HepG2 (cell line): ENCODE measurements around the gene FLYWCH1. TPM values are rescaled to one million over a fixed set of nuclear protein-coding genes. Genes with fewer than 3 reads are reported as not detected.
A peak's percentile ranks its signal among the peaks of the same experiment; 100 is the strongest.

Experiments
- ATAC-seq: fragments of 200-7000 bp; cut with Tn5 transposase; 3 replicates; pipeline ENCODE4 v1.9.1; 2020; ENCODE audit warnings: mild to moderate bottlenecking, moderate library complexity
- BruUV-seq: library from RNA; stranded (reverse); fragments of 400-500 nt; replicated peaks from 2 replicates; lab custom pipeline; 2021; lab: Mats Ljungman, UMichigan
- CTCF ChIA-PET: fragments of 300-600 bp; formaldehyde crosslinking; extraction: SDS; loops from one replicate; lab custom pipeline; 2021; ENCODE audit warnings: low total read pairs, inconsistent platforms, low intra/inter-chr PET ratio; lab: Yijun Ruan, JAX
- POLR2A ChIA-PET: fragments of 350-600 bp; sonication (Branson Sonifier 250); formaldehyde crosslinking; loops from one replicate; lab custom pipeline; 2020; ENCODE audit warnings: antibody characterized with exemption, inconsistent platforms; lab: Yijun Ruan, JAX
- DNase-seq: peaks from one replicate; pipeline ENCODE4 v3.0.0-alpha.2; 2015; ENCODE audit warnings: low spot score
- FAIRE-seq: peaks from 3 replicates; lab custom pipeline; 2011; peaks lifted over from hg19 to GRCh38; lab: Jason Lieb, UNC
- H2AFZ ChIP-seq: one replicate; pipeline ENCODE4 v1.6.1; 2011; ENCODE audit warnings: low read length, inconsistent platforms
- H3K27ac ChIP-seq: fragments of 300-600 bp; 3 replicates; pipeline ENCODE4 v1.8.0; 2011; ENCODE audit warnings: mixed run types, mild to moderate bottlenecking, mixed read lengths, low read length, inconsistent platforms; ENCODE audit not compliant: insufficient read depth; ENCODE audit errors: extremely low read length
- H3K27me3 ChIP-seq, 2 experiments: fragments of 200-600 bp in 1 of 2; 2 replicates in 1 of 2; 3 replicates in 1 of 2; pipeline versions ENCODE4 v1.6.0 to v1.8.0; 2011; ENCODE audit warnings: low read length in 2 of 2, mild to moderate bottlenecking in 2 of 2, moderate library complexity in 2 of 2, inconsistent platforms in 1 of 2; ENCODE audit not compliant: insufficient read depth in 2 of 2, control insufficient read depth in 1 of 2
- H3K36me3 ChIP-seq, 2 experiments: fragments of 200-600 bp in 1 of 2; replicated peaks in 1 of 2; 2 replicates in 1 of 2; 3 replicates in 1 of 2; pipeline versions ENCODE4 v1.5.1 to v1.8.0; 2011; ENCODE audit warnings: low read length in 2 of 2, inconsistent platforms in 1 of 2; ENCODE audit not compliant: insufficient read depth in 2 of 2, control insufficient read depth in 1 of 2
- H3K4me1 ChIP-seq: 2 replicates; pipeline ENCODE4 v1.5.1; 2012; ENCODE audit warnings: low read length, inconsistent platforms; ENCODE audit not compliant: insufficient read depth
- H3K4me2 ChIP-seq: 2 replicates; pipeline ENCODE4 v1.6.0; 2011; ENCODE audit warnings: low read depth, low read length, inconsistent platforms
- H3K4me3 ChIP-seq, 3 experiments: fragments of 200-600 bp in 1 of 3; sonication (generic), shearing (Covaris generic) in 1 of 3; replicated peaks in 1 of 3; 2 replicates each; pipeline ENCODE4 v1.5.1; 2011 to 2016; ENCODE audit warnings: low read length in 3 of 3, inconsistent platforms in 2 of 3, low read depth in 2 of 3, mild to moderate bottlenecking in 2 of 3, control low read depth in 1 of 3, mixed read lengths in 1 of 3; ENCODE audit not compliant: insufficient read depth in 1 of 3
- H3K79me2 ChIP-seq: one replicate; pipeline ENCODE4 v1.6.1; 2011; ENCODE audit warnings: low read length, inconsistent platforms; ENCODE audit not compliant: insufficient read depth
- H3K9ac ChIP-seq: 2 replicates; pipeline ENCODE4 v1.6.0; 2011; ENCODE audit warnings: mild to moderate bottlenecking, low read depth, low read length, inconsistent platforms; ENCODE audit not compliant: insufficient read depth
- H3K9me3 ChIP-seq: 2 replicates; pipeline ENCODE4 v1.5.1; 2012; ENCODE audit warnings: mild to moderate bottlenecking, low read length
- H4K20me1 ChIP-seq: 2 replicates; pipeline ENCODE4 v1.6.0; 2011; ENCODE audit warnings: inconsistent platforms, mild to moderate bottlenecking, low read length, moderate library complexity; ENCODE audit not compliant: insufficient read depth
- BCL6 ChIP-seq: IDR thresholded peaks from 2 replicates; pipeline ENCODE4 v1.6.1; 2016; ENCODE audit warnings: missing genetic modification reagents, missing compliant biosample characterization
- FOSL1 ChIP-seq: sonication (generic); formaldehyde crosslinking; IDR thresholded peaks from 2 replicates; pipeline ENCODE4 v1.9.0; 2021; ENCODE audit warnings: missing genetic modification reagents, borderline replicate concordance
- FOSL2 ChIP-seq: sonication (generic); formaldehyde crosslinking; IDR thresholded peaks from 2 replicates; pipeline ENCODE4 v1.4.0; 2020; ENCODE audit warnings: missing genetic modification reagents
- FOXK1 ChIP-seq: sonication (generic); formaldehyde crosslinking; IDR thresholded peaks from 2 replicates; pipeline ENCODE4 v1.4.0; 2020; ENCODE audit warnings: low read depth, missing genetic modification reagents, borderline replicate concordance
- JARID2 ChIP-seq: sonication (generic); formaldehyde crosslinking; IDR thresholded peaks from 2 replicates; pipeline ENCODE4 v1.8.1; 2023; ENCODE audit warnings: missing genetic modification reagents, inconsistent platforms; ENCODE audit not compliant: insufficient replicate concordance
- MTA1 ChIP-seq: sonication (generic); formaldehyde crosslinking; IDR thresholded peaks from 2 replicates; pipeline ENCODE4 v1.4.0; 2020; ENCODE audit warnings: missing genetic modification reagents, mild to moderate bottlenecking, borderline replicate concordance
- PHF5A ChIP-seq: IDR thresholded peaks from one replicate; pipeline ENCODE4 v1.6.1; 2018; ENCODE audit warnings: low read depth, missing genetic modification reagents; ENCODE audit not compliant: unreplicated experiment
- RCOR2 ChIP-seq: IDR thresholded peaks from 2 replicates; pipeline ENCODE4 v1.6.1; 2016; ENCODE audit warnings: missing biosample characterization, missing genetic modification reagents
- SKI ChIP-seq: fragments of 450-650 bp; IDR thresholded peaks from one replicate; pipeline ENCODE4 v1.6.1; 2018; ENCODE audit warnings: mild to moderate bottlenecking; ENCODE audit not compliant: partially characterized antibody
- SPEN ChIP-seq: sonication (generic); formaldehyde crosslinking; IDR thresholded peaks from 2 replicates; pipeline ENCODE4 v1.5.1; 2020; ENCODE audit warnings: low read depth, mild to moderate bottlenecking, missing genetic modification reagents
- THAP11 ChIP-seq: IDR thresholded peaks from 2 replicates; pipeline ENCODE4 v1.6.1; 2016; ENCODE audit warnings: missing biosample characterization, missing genetic modification reagents
- ZMYM3 ChIP-seq: sonication (generic); formaldehyde crosslinking; IDR thresholded peaks from 2 replicates; pipeline ENCODE4 v1.5.1; 2020; ENCODE audit warnings: mild to moderate bottlenecking, missing genetic modification reagents
- ZNF101 ChIP-seq: sonication (generic); formaldehyde crosslinking; IDR thresholded peaks from 2 replicates; pipeline ENCODE4 v1.4.0; 2020; ENCODE audit warnings: mild to moderate bottlenecking, low read depth, missing genetic modification reagents, borderline replicate concordance
- ZNF530 ChIP-seq: sonication (generic); formaldehyde crosslinking; IDR thresholded peaks from 2 replicates; pipeline ENCODE4 v1.5.0; 2020; ENCODE audit warnings: low read depth, mild to moderate bottlenecking, missing genetic modification reagents
- ZNF792 ChIP-seq: IDR thresholded peaks from 2 replicates; pipeline ENCODE4 v1.6.1; 2016
- WGBS: methylation state at CpG from one replicate; pipeline ENCODE4 v1.1.6; 2017; ENCODE audit warnings: low lambda C conversion rate; 5-methylcytosine and 5-hydroxymethylcytosine counted together
- in situ Hi-C: cut with HindIII; loops from 2 replicates; pipeline ENCODE4 v1.10.0; 2017; ENCODE audit warnings: low pct_unique_long_range_greater_than_20kb; ENCODE audit not compliant: extremely low pct_ligation_motif_present
- intact Hi-C: fragments of 100-400 bp; cut with micrococcal nuclease; formaldehyde crosslinking; loops from one replicate; pipeline ENCODE4 v1.10.0; 2022; ENCODE audit not compliant: unreplicated experiment
- polyA plus RNA-seq, 8 experiments: library from polyadenylated mRNA; depleted of rRNA in 3 of 8; stranded (reverse) in 7 of 8; unstranded in 1 of 8; fragments of >200 nt; fragmentation: Illumina TruSeq in 4 of 8; extraction: Trizol in 4 of 8; gene quantifications; 2 replicates each; pipeline versions ENCODE4 v1.2.1 to v1.2.3, GENCODE V29; 2011 to 2016; ENCODE audit warnings: low read depth in 4 of 8, missing spikeins in 1 of 8, mixed read lengths in 1 of 8; ENCODE audit not compliant: insufficient read depth in 1 of 8
- total RNA-seq, 5 experiments: library from RNA; depleted of rRNA; stranded (reverse); fragments of >200 nt; fragmentation: Illumina TruSeq; extraction: Trizol; gene quantifications; 2 replicates each; pipeline ENCODE4 v1.2.3, GENCODE V29; 2016; ENCODE audit warnings: low read depth in 1 of 5
- TF ChIP-seq, protein P1 (sequence below): sonication (generic); formaldehyde crosslinking; IDR thresholded peaks from 2 replicates; pipeline ENCODE4 v1.5.0; 2020; ENCODE audit warnings: mild to moderate bottlenecking, missing genetic modification reagents, moderate library complexity
- TF ChIP-seq, protein P2 (sequence below): sonication (generic); formaldehyde crosslinking; IDR thresholded peaks from 2 replicates; pipeline ENCODE4 v1.8.1; 2023; ENCODE audit warnings: mild to moderate bottlenecking, moderate library complexity, missing genetic modification reagents
- TF ChIP-seq, protein P3 (sequence below), 2 experiments: sonication (generic) in 1 of 2; formaldehyde crosslinking in 1 of 2; IDR thresholded peaks; 2 replicates each; pipeline versions ENCODE4 v1.4.0 to v1.6.1; 2018 to 2020; ENCODE audit warnings: missing genetic modification reagents in 2 of 2, borderline replicate concordance in 1 of 2, low read depth in 1 of 2, mild to moderate bottlenecking in 1 of 2, missing biosample characterization in 1 of 2
- TF ChIP-seq, protein P4 (sequence below): IDR thresholded peaks from 2 replicates; pipeline ENCODE4 v1.6.1; 2016; ENCODE audit warnings: mild to moderate bottlenecking, missing biosample characterization, missing genetic modification reagents

FLYWCH1 gene
- total and polyA plus RNA-seq, 2 of the 13 experiments (the other 11 are each of a cell fraction or from before 2014, with no cell fraction given), result 7.3 to 12.4 TPM

DNA sequence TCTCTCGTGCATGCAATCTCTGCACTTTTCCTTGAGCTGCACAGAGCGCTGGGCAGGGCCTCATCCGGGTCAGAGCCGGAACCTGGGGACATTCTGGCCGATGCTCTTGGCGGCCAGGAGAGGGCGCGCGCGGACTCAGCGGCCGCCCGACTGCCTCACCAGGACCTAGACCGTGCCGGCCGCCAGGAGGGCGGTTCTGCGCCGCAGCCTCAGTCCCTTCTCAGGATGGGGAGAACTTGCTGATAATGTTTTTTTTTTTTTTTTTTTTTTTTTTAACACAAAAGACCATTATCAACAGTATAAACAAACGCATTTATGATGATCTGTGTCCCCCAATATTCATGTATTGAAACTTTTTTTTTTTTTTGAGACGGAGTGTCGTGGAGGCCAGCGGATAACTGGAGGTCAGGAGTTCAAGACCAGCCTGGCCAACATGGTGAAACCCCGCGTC is 36.8 kb upstream of the FLYWCH1 start:
- DNase-seq (peak; percentile 49), ATAC-seq (peak; percentile 97), FAIRE-seq (peak; percentile 67)
- H3K4me1 ChIP-seq, result peaks cover 19% of the 10 kb centered on the region
- intact Hi-C loops (loop anchor here (2.0 kb wide), 2 partner anchors 30 to 44 kb away; no protein-coding TSS in a partner anchor), in situ Hi-C loops (loop anchor here (5.0 kb wide), 2 partner anchors 37 to 38 kb away; partner anchors contain the start of gene FLYWCH1)
- CTCF ChIA-PET, result interaction anchor here (1.1 to 2.1 kb wide), 6 partner anchors 31 to 52 kb away, joined by 3 to 24 read pairs (median 6); no protein-coding TSS in a partner anchor
- 12% methylated on average over 25 of the region's 25 CpGs for WGBS
- H3K79me2 ChIP-seq, result no peaks in the 10 kb centered on the region
- H4K20me1 ChIP-seq, result no peaks in the 10 kb centered on the region
- H3K36me3 ChIP-seq, result no peaks in the 10 kb centered on the region
- no peak overlapping the region for H3K27ac ChIP-seq
- H3K27me3 ChIP-seq, result no peaks in the 10 kb centered on the region; a peak in 1 of 5 replicates
- H3K4me2 ChIP-seq, result peak overlapping the region; percentile 71
- POLR2A ChIA-PET, result interaction anchor here (0.7 to 1.0 kb wide), 4 partner anchors 8 to 101 kb away, joined by 3 to 8 read pairs (median 5); partner anchors contain the start of genes FLYWCH1 and FLYWCH2
- peak overlapping the region in 1 of 3 experiments; percentile 58; a peak in 2 of 6 replicates for H3K4me3 ChIP-seq
- no peaks in the 10 kb centered on the region for H3K9me3 ChIP-seq
- no TSS peak for BruUV-seq
- peak overlapping the region; percentile 37; the same call in 1 of the 2 replicates for H3K9ac ChIP-seq
- no peak overlapping the region for H2AFZ ChIP-seq
- TF ChIP-seq FOXK1 (CRISPR knock-in tag) (0 out of 2 replicates have a peak, but pooled peaks have one; percentile 30), FOSL1 (CRISPR knock-in tag) (no peak), PHF5A (CRISPR knock-in tag) (no peak), FOSL2 (CRISPR knock-in tag) (peak; percentile 63), ZNF792 (CRISPR knock-in tag) (peak; percentile 74; the same call in 1 of the 2 replicates), RCOR2 (CRISPR knock-in tag) (0 out of 2 replicates have a peak, but pooled peaks have one; percentile 62), ZNF101 (CRISPR knock-in tag) (no peak), BCL6 (CRISPR knock-in tag) (peak; percentile 21; the same call in 1 of the 2 replicates), MTA1 (peak; percentile 53; the same call in 1 of the 2 replicates), JARID2 (CRISPR knock-in tag) (no peak), ZNF530 (CRISPR knock-in tag) (no peak), SPEN (CRISPR knock-in tag) (peak; percentile 63), THAP11 (CRISPR knock-in tag) (peak; percentile 59; the same call in 1 of the 2 replicates), ZMYM3 (CRISPR knock-in tag) (peak; percentile 20; the same call in 1 of the 2 replicates), SKI (peak; percentile 32)
- TF ChIP-seq, protein P1, sequence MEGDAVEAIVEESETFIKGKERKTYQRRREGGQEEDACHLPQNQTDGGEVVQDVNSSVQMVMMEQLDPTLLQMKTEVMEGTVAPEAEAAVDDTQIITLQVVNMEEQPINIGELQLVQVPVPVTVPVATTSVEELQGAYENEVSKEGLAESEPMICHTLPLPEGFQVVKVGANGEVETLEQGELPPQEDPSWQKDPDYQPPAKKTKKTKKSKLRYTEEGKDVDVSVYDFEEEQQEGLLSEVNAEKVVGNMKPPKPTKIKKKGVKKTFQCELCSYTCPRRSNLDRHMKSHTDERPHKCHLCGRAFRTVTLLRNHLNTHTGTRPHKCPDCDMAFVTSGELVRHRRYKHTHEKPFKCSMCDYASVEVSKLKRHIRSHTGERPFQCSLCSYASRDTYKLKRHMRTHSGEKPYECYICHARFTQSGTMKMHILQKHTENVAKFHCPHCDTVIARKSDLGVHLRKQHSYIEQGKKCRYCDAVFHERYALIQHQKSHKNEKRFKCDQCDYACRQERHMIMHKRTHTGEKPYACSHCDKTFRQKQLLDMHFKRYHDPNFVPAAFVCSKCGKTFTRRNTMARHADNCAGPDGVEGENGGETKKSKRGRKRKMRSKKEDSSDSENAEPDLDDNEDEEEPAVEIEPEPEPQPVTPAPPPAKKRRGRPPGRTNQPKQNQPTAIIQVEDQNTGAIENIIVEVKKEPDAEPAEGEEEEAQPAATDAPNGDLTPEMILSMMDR (CRISPR knock-in tag), result peak; percentile 94
- TF ChIP-seq, protein P2, sequence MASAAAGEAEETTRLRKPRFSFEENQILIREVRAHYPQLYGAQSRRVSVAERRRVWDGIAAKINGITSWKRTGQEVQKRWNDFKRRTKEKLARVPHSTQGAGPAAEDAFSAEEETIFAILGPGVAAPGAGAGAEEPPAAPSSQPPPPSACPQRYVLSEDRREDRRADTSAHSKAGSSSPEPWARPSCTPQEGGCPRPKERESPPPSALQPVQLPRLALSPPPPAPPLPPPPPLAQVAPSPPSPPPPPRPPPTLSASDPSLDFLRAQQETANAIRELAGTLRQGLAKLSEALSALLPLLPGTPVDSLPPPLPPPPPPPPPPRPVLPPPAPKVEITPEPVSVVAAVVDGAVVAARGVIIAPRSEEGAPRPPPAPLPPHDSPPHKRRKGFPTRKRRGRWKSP (CRISPR knock-in tag), result no peak
- TF ChIP-seq, protein P3, sequence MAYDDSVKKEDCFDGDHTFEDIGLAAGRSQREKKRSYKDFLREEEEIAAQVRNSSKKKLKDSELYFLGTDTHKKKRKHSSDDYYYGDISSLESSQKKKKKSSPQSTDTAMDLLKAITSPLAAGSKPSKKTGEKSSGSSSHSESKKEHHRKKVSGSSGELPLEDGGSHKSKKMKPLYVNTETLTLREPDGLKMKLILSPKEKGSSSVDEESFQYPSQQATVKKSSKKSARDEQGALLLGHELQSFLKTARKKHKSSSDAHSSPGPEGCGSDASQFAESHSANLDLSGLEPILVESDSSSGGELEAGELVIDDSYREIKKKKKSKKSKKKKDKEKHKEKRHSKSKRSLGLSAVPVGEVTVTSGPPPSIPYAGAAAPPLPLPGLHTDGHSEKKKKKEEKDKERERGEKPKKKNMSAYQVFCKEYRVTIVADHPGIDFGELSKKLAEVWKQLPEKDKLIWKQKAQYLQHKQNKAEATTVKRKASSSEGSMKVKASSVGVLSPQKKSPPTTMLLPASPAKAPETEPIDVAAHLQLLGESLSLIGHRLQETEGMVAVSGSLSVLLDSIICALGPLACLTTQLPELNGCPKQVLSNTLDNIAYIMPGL (CRISPR knock-in tag; IDR thresholded peaks at IDR 0.05; ENCODE audit: borderline replicate concordance in 1 of 2, low read depth in 1 of 2), result peak; percentile 89 to 92; a peak in 3 of 4 replicates
- TF ChIP-seq, protein P4, sequence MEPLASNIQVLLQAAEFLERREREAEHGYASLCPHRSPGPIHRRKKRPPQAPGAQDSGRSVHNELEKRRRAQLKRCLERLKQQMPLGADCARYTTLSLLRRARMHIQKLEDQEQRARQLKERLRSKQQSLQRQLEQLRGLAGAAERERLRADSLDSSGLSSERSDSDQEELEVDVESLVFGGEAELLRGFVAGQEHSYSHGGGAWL (CRISPR knock-in tag), result no peak
